Hindlimb muscle (tissue), 1 donor: ENCODE results near the gene PTPN11. TPM values are rescaled to one million over a fixed set of nuclear protein-coding genes. Genes with fewer than 3 reads are reported as not detected.

Experiments
- DNase-seq: peaks from one replicate; pipeline ENCODE4 v3.0.0-alpha.2; 2013
- polyA plus RNA-seq: library from polyadenylated mRNA; unstranded; fragments of 120-200 nt; gene quantifications from one replicate; pipeline ENCODE4 v1.2.1, GENCODE V29; 2013; ENCODE audit not compliant: insufficient read length

PTPN11 gene
- polyA plus RNA-seq, 1 donor = 51.2 TPM

- DNase-seq = no peak
Measured at GRCh38 chr12:112546996-112547395, 128.2 kb downstream of the PTPN11 start.

GRCh38 chr12:112549031-112549430 lies 130.3 kb downstream of the PTPN11 start:
- DNase-seq = no peak

- DNase-seq = no peak
Measured at GRCh38 chr12:112551681-112552080, 132.9 kb downstream of the PTPN11 start.

GRCh38 chr12:112555621-112556233 lies 137.0 kb downstream of the PTPN11 start:
- DNase-seq = no peak

- DNase-seq = no peak
Measured at GRCh38 chr12:112557951-112558630, 139.3 kb downstream of the PTPN11 start.

Other genes starting within 250 kb of the PTPN11 start
- 68.9 TPM for gene HECTD4, start 36.5 kb upstream of the PTPN11 start, polyA plus RNA-seq
- gene RPL6, start 9.3 kb upstream of the PTPN11 start, polyA plus RNA-seq = 3,070 TPM